A549 (cell line): ENCODE results near the gene SH3RF3.

ENCODE experiments used
- CBX8 ChIP-seq: fragments of 200-600 bp; sonication (generic); IDR thresholded peaks from 2 replicates; pipeline ENCODE4 v1.6.1; 2016
- CTCF ChIP-seq: fragments of >200 bp; sonication (Bioruptor Twin); formaldehyde crosslinking; IDR thresholded peaks from 3 replicates; pipeline ENCODE4 v1.5.1; 2016
- PBX3 ChIP-seq: IDR thresholded peaks from 2 replicates; pipeline ENCODE4 v1.6.1; 2012
- POLR2AphosphoS2 ChIP-seq: conservative IDR thresholded peaks from 2 replicates; pipeline ENCODE4 v1.6.1; 2012; ENCODE audit warnings: low read length, improper control_type of control experiment, inconsistent platforms
- RFX5 ChIP-seq: fragments of 450-650 bp; IDR thresholded peaks from 2 replicates; pipeline ENCODE4 v1.7.1; 2014; ENCODE audit warnings: antibody characterized with exemption, mild to moderate bottlenecking, moderate library complexity

- no peak for TF ChIP-seq CBX8
- no peak for TF ChIP-seq PBX3
- no peak for TF ChIP-seq RFX5
- no peak for TF ChIP-seq CTCF
- TF ChIP-seq POLR2AphosphoS2, result no peak
Observed at GRCh38 chr2:109168716-109169115, 39.7 kb downstream of the SH3RF3 start.
